ENCODE data around the gene TBC1D2B.
"Not testable (repeated sequence)": the region's sequence is repeated elsewhere in the genome, so short reads cannot be mapped to it uniquely, and the experiment has no call there.

Gene TBC1D2B

DNA sequence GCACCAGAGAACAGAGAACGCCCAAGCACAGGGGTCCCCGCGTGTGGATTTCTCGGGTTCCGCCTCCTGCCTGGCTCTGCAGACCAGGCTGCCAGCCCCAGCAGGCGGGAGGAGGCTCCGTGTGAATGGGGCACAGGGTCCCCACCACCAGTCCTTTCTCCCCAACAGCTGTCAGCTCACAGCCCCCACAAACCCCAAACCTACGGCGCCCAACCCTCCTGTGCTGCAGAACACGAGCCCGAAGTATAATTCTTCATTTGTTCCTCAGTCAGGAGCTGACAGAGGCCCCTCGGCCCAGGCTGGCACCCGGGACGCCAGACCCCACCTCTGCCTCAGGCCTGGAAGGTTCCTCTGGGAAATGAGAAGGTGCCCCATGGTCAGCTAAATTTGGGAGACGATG lies 78.0 kb downstream of the TBC1D2B start:
- ATAC-seq (no peak), DNase-seq (no peak)
- Mint-ChIP-seq H3K4me1 (peaks cover 30% of the 10 kb centered on the region), H3K9me3 (no peaks in the 10 kb centered on the region), H3K27ac (no peak overlapping the region), H3K27me3 (no peaks in the 10 kb centered on the region), H3K4me3 (no peak overlapping the region)

DNA sequence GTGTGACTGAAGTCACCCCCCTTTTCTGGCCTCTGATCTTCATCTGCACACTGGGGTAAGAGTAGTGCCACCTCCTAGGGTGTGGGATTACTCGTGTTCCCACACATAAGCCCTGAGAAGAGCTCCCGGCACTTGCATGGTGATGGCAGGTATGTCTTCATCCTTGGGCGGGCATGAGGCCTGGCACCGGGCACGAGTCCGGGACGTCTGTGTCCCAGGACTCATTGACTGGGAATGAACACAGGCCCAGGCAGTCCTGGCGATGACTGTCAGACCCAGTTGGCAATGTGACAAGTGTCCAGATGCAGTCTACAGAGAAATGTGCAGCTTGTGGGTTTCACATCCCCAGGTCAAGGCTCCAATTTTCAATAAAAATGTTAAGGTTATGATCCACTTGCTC lies 78.9 kb downstream of the TBC1D2B start:
- Mint-ChIP-seq H3K4me3 (no peak overlapping the region), H3K4me1 (peaks cover 26% of the 10 kb centered on the region), H3K9me3 (no peaks in the 10 kb centered on the region), H3K27me3 (no peaks in the 10 kb centered on the region), H3K27ac (no peak overlapping the region)
- ATAC-seq: no peak
- DNase-seq: no peak

DNA sequence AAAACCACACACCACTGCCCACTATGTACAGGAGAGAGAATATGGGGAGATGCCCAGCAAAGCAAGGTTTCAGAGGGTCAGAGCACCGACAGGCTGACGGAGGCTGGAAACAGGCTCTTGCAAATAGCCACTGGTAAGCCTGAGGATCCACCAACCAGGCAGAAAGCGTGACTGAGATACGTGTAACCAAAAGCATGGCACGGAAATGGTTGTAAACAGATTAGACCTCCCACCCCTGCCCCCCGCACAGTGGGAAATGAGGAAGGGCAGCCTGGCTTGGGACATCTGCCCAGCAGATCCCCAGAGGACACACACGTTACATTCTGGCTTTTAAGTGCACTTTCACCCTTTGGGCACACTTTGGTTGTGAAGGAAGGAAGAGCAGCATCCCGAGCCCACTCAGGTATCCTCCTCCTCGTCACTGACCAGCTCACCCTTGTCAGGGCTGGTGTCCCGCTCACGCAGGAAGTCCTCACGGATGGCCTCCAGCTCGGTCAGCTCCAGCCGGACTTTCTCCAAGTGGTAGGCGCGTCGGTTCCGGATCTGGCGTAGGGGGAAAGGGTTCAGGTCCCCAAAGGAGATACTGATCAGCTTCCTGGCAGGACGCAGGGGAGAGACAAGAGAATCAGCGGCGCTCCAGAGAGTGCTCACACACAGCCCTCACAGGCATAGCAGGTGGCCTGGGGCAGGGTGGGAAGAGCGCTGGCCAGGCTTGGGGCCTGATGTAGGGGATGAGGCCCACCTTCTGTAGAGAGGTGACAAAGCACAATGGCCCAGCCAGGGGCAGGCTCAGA lies 79.6 kb downstream of the TBC1D2B start:
- not testable (repeated sequence) for H3K27me3 Mint-ChIP-seq, ATAC-seq, H3K4me3 Mint-ChIP-seq, DNase-seq, H3K9me3 Mint-ChIP-seq
- Mint-ChIP-seq H3K4me1 (peaks cover 22% of the 10 kb centered on the region), H3K27ac (peak overlapping the region in 1 of 2 donors; percentile 46)

DNA sequence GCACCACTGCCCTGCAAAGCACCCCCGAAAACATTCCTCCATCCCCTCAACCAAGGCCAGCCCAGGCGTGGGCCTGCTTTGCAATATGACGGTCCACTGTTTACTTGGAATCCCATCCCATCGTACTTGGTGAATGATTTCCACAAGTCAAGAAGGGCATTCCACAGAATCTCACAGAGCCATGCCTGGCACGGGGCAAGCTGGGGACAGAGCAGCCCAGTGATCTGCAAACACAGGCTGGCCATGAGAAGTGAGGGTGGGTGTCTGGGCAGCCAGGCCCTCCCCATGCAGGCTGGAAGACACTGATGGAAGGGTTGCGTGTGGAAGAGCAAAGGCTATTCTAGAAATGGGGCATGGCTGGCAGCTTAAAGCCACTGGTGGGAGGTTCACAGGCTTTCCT lies 80.3 kb downstream of the TBC1D2B start:
- not testable (repeated sequence) for ATAC-seq, H3K4me3 Mint-ChIP-seq, DNase-seq, H3K27me3 Mint-ChIP-seq, H3K9me3 Mint-ChIP-seq
- Mint-ChIP-seq H3K4me1 (peaks cover 19% of the 10 kb centered on the region), H3K27ac (peak overlapping the region in 1 of 2 donors; percentile 12)

DNA sequence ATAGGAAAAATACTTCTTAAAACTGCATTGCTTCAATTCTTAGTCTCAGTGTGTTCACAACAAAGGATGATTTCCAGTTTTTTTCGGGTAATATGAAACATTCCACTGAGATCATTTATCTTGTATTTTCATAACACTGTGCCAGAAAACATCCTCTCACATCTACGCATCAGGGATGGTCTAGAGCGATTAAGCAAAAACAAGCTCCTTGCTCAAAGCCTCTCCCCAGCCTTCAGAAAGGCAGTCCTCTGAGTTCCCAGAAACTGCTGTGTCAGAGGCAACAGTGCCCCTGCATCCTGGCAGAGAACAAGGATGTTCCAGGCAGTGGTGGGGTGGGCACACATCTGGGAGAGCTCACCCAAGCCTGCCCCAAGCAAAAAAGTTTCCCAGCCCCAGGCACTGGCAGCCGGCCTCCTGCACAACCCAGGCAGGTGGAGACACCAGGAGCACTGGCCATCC lies 80.8 kb downstream of the TBC1D2B start:
- not testable (repeated sequence) for ATAC-seq, H3K9me3 Mint-ChIP-seq, H3K27me3 Mint-ChIP-seq, H3K4me3 Mint-ChIP-seq, H3K27ac Mint-ChIP-seq, DNase-seq
- peaks cover 17% of the 10 kb centered on the region for H3K4me1 Mint-ChIP-seq

DNA sequence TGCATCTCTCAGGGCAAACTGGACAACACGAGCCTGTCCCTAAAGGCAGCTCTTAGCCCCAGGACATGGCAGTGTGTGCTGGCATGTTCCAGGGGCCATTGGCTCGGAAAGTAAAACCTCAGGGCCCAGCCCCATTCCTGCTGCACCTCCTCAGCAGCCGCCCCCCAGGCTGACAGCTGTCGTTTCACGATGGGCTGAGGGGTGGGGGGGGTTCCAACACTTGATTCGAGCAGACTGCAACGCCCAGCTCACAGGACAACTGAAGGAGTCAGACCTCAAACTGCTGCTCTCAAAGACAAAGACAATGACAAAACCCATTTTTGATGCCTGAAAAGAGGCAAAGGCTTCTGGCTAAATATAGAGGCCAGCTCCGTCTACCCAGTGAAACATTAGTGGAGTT lies 81.3 kb downstream of the TBC1D2B start:
- not testable (repeated sequence) for H3K9me3 Mint-ChIP-seq, H3K4me3 Mint-ChIP-seq, H3K27me3 Mint-ChIP-seq, ATAC-seq, H3K27ac Mint-ChIP-seq, DNase-seq
- peaks cover 17% of the 10 kb centered on the region for H3K4me1 Mint-ChIP-seq

DNA sequence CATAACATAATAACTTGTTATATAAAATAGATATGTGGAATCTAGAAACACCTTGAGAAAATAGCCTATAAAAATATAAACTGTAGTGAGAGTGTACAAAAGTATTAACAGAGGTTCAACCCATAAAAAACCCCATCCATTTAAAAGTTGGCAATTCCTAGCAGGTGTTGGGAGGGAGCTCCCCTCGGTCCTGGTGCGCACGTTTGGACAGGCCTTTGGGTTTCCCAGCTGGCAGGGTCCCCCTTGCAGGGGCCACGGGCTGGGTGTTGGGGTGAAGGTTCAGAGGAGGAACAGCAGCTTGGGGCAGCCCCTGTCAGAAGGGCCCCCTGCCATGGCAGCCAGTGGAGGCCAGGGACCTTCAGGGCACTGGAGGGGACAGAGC lies 82.0 kb downstream of the TBC1D2B start:
- not testable (repeated sequence) for H3K4me3 Mint-ChIP-seq, ATAC-seq, H3K9me3 Mint-ChIP-seq, H3K27me3 Mint-ChIP-seq, DNase-seq
- peak overlapping the region in 1 of 2 donors; percentile 65 for H3K27ac Mint-ChIP-seq
- H3K4me1 Mint-ChIP-seq: peaks cover 17% of the 10 kb centered on the region

DNA sequence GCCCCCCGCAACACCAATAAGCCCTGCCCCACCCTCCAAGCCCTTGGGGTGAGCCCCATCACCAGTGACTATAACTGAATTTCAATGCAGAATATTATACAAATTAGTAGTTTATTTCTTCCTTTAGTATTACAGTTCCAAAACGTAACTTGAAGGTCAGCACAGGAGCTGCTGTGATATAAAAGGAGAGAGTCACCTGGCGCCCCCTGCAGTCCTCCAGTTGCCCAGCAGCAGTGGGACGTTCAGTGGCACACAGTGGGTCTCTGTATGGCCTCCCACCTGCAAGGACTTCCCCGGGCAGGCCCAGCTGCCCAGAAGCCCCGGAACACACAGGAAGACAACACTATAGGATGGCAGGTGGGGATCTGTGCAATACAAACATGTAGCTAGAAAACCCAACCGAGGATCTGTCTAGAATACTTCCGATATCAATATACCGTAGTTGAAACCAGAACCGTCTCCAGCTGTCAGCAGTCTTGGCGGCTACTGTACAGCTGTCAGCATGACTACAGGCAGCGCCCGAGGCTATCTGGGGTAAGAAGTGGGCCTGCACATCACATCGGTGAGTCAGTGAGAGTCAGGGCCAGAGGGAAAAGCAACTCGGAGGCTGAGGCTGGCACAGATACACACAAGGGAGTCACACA lies 82.5 kb downstream of the TBC1D2B start:
- not testable (repeated sequence) for H3K4me3 Mint-ChIP-seq, ATAC-seq, DNase-seq, H3K9me3 Mint-ChIP-seq, H3K27ac Mint-ChIP-seq, H3K27me3 Mint-ChIP-seq
- H3K4me1 Mint-ChIP-seq: peaks cover 17% of the 10 kb centered on the region

DNA sequence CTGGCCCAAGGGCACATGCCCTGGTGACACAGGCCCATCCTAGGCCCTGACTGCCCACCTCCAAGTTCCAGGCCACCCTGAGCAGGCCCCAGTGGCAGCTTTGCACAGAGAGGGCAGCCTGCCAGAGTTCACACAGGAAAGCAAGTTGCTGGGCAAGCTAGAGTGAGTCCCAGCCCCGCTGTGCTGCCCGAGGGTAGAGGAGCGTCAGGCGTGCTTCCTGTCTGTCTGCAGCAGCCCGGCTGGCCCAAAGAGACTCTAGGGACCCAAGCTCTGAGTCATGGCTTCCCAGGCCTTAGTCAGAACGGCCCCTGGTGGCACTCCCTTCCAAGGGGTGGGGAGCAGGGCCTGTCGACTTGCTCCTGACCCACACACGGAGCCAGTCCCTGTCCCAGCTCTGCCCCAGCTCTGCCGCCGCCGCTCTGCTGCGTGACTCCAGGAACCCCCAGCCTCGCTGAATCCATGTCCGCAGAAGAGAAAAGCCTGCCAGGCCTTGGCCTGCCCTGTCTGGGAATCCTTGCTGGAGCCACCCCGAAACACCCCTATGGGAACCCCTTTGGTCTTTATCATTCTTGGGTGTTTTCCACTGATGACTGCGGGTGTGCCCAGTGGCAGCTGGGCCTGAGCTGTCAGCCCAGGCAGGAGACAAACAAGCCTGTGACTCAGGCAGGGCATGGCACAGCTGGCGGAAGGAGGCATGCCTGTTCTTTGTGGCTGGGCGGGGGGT lies 83.4 kb downstream of the TBC1D2B start:
- Mint-ChIP-seq H3K27ac (peak overlapping the region; percentile 48 to 61), H3K4me1 (peaks cover 21% of the 10 kb centered on the region)
- H3K27me3 Mint-ChIP-seq, H3K4me3 Mint-ChIP-seq, H3K9me3 Mint-ChIP-seq, DNase-seq: not testable (repeated sequence)
- ATAC-seq: peak; percentile 27

DNA sequence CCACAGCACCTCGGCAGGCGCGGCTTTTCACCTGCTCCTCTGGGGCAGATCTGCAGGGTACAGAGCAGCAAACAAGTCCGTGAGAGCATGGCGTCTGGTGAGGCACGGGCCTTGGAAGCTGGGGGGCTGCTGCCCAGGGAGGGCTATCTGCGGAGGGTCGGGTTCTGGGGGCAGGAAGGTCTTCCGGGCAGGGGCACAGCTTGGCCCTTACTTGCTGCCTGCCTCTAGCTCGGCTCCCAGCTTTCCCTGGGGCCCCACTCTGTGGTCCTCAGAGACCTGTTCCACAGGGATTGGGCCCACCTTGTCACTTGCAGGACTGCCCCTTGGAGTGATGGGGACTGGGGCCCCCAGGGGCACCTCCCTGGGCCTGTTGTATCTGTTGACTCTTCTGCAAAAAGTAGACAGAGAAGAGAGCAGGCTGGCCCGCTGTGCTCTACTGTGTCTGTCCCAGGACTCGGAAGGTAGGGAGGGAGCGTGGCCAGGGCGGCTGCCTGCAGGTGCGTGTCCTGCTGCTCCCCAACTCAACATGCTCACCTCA lies 84.1 kb downstream of the TBC1D2B start:
- Mint-ChIP-seq H3K27me3 (no peaks in the 10 kb centered on the region), H3K4me3 (no peak overlapping the region), H3K4me1 (peaks cover 26% of the 10 kb centered on the region), H3K27ac (peak overlapping the region in 1 of 2 donors; percentile 48), H3K9me3 (no peaks in the 10 kb centered on the region)
- DNase-seq: no peak
- ATAC-seq: no peak

DNA sequence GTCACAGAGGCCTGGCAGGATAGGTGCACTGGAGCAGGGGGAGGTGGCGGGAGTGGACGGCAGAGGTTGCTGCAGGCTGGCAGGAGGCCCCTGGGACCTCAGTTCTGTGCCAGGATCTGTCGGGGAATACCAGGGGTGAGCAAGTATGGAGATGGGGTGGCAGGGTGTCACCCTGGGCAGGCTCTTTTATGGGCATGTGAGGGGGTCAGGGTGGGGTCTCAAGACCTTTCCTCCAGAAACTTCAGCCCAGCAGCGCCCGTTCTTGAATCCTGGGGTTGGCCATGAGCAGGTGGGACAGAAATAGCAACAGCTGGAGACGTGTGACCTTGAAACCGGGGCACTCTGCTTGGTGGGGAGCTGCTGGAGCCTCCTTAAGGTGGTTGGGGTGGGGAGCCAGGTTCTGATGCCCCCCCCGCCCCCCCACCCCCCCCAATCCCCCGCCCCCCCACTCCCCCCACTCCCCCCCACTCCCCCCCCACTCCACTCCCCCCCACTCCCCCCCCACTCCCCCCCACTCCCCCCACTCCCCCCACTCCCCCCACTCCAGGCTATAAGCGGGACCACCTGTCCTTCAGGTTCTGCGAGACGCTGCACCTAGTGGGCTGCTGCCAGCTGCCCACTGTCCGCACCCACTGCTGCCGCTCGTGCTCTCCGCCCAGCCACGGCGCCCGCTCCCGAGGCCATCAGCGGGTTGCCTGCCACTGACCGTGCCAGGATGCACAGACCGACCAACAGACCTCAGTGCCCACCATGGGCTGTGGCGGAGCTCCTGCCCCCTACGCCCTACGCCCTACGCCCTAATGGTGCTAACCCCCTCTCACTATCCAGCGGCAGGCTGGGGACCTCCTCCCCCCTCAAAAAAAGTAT lies 84.9 kb downstream of the TBC1D2B start:
- DNase-seq (no peak), ATAC-seq (no peak)
- no peaks in the 10 kb centered on the region for H3K9me3 Mint-ChIP-seq
- peaks cover 26% of the 10 kb centered on the region for H3K4me1 Mint-ChIP-seq
- H3K27ac Mint-ChIP-seq: peak overlapping the region in 1 of 2 donors; percentile 80
- no peak overlapping the region for H3K4me3 Mint-ChIP-seq
- H3K27me3 Mint-ChIP-seq: no peaks in the 10 kb centered on the region

DNA sequence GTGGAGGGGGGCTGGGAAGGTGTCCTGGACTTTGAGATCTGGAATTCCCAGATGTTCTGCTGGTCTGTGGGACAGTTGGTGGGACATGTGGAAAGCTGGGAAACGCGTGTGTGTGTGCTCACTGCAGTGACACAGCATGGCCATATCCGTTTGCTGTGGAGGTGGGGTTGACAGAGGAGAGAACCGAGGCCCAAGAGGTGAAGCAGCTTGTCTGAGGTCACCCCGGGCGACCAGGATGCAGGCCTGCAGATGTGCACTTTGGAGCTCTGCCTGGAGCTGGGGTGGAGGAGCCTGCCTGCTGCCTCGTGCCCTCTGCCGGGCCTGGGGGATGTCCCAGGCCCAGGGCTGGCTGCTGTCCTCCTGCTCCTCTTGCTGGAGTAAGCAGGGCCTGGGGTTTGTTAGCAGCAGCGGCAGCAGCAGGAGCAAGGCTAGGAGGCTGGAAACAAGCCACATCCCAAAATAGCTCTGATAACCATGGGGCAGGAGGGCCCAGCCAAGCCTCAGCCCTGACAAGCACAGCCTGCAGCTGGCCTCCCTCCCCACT lies 85.8 kb downstream of the TBC1D2B start:
- not testable (repeated sequence) for ATAC-seq, H3K9me3 Mint-ChIP-seq, H3K27ac Mint-ChIP-seq, H3K27me3 Mint-ChIP-seq, H3K4me3 Mint-ChIP-seq, DNase-seq
- H3K4me1 Mint-ChIP-seq: peaks cover 26% of the 10 kb centered on the region

DNA sequence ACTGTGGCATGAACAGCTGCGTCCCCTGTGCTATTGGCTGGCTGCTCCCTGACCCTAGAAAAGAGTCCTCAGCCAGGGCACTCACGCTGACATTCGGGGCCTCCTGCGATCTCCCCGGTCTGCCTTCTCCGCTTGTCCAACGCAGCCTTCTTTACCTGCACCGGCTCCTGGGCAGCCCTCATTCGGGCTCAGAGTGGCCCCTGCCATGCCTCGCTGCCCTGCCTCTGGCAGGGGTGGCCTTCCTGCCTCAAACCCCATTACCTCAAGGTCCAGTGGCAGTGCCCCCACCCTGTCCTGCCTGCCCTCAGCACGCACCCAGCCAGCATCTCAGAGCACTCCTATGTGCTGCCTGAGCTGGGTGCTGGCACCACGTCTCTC lies 86.5 kb downstream of the TBC1D2B start:
- DNase-seq (no peak), ATAC-seq (no peak)
- no peak overlapping the region for H3K27ac Mint-ChIP-seq
- peak overlapping the region in 1 of 2 donors; percentile 20 for H3K4me3 Mint-ChIP-seq
- H3K4me1 Mint-ChIP-seq: peaks cover 26% of the 10 kb centered on the region
- no peaks in the 10 kb centered on the region for H3K9me3 Mint-ChIP-seq
- no peaks in the 10 kb centered on the region for H3K27me3 Mint-ChIP-seq

DNA sequence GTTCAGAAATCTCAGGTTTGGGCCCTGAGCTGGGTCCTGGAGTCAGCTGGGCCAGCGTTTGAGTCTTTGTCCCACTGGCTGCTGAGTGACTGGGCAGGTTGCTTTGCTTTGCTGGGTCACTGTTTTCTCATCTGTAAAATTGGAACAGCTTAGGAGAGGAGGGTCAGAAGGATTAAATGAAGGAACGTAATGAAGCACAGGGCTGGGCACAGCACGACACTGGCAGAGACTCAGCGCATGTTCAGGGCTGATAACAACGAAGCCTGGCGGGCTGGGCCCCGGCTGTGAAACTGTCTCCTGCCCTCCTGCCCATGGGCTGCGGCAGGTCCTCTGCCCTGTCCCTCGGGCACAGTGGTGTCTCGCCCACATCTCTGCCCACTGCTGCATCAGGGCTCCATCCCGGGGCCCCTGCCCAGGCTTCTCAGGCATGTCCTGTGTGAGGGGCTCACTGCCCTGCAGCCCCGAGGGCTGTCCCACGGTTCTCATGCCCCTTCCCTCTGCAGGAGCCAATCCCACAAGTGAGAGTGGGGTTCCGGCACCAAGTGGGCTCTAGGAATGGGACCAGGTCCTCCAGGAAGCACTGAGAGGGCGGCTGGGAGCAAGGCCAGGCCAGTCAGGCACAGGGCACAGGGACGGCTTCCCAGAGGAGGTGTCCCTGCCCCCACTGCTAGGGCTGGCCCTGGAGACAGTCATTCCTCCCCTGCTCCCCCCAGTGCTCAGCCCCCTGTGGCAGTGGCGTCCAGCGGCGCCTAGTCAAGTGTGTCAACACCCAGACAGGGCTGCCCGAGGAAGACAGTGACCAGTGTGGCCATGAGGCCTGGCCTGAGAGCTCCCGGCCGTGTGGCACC lies 88.0 kb downstream of the TBC1D2B start:
- no peaks in the 10 kb centered on the region for H3K27me3 Mint-ChIP-seq
- H3K4me3 Mint-ChIP-seq: no peak overlapping the region
- DNase-seq (no peak), ATAC-seq (no peak)
- H3K4me1 Mint-ChIP-seq: peaks cover 26% of the 10 kb centered on the region
- no peaks in the 10 kb centered on the region for H3K9me3 Mint-ChIP-seq
- H3K27ac Mint-ChIP-seq: peak overlapping the region in 1 of 2 donors; percentile 45

Data from stimulated activated naive CD8-positive, alpha-beta T cell treated with anti-CD3 and anti-CD28 coated beads, Interleukin-15, amount 100 ng/mL, for 72 hours (primary cell).